ENCODE results near the gene CINP.
"Not testable (repeated sequence)": the region's sequence is repeated elsewhere in the genome, so short reads cannot be mapped to it uniquely, and the experiment has no call there.

Gene CINP

GRCh38 chr14:102353126-102353619 is 9.5 kb downstream of the CINP start:
- DNase-seq: no peak

- no peak for DNase-seq
Observed at GRCh38 chr14:102352213-102352612, 10.5 kb downstream of the CINP start.

GRCh38 chr14:102351593-102351992 is 11.1 kb downstream of the CINP start:
- peak; percentile 7 for DNase-seq

- no peak for DNase-seq
Observed at GRCh38 chr14:102351023-102351422, 11.7 kb downstream of the CINP start.

- DNase-seq: no peak
Observed at GRCh38 chr14:102348376-102348775, 14.3 kb downstream of the CINP start.

GRCh38 chr14:102346645-102347044 is 16.0 kb downstream of the CINP start:
- no peak for DNase-seq

GRCh38 chr14:102345232-102345631 is 17.5 kb downstream of the CINP start:
- DNase-seq: no peak

GRCh38 chr14:102344485-102344884 is 18.2 kb downstream of the CINP start:
- DNase-seq: no peak

GRCh38 chr14:102344084-102344483 is 18.6 kb downstream of the CINP start:
- no peak for DNase-seq

- DNase-seq: no peak
Observed at GRCh38 chr14:102342238-102342637, 20.5 kb downstream of the CINP start.

GRCh38 chr14:102341566-102341965 is 21.1 kb downstream of the CINP start:
- no peak for DNase-seq

GRCh38 chr14:102338724-102339123 is 24.0 kb downstream of the CINP start:
- no peak for DNase-seq

GRCh38 chr14:102335163-102335562 is 27.5 kb downstream of the CINP start:
- no peak for DNase-seq

- DNase-seq: no peak
Observed at GRCh38 chr14:102333795-102334705, 28.6 kb downstream of the CINP start.

- DNase-seq: no peak
Observed at GRCh38 chr14:102333390-102333789, 29.3 kb downstream of the CINP start.

GRCh38 chr14:102330806-102331205 is 31.9 kb downstream of the CINP start:
- no peak for DNase-seq

GRCh38 chr14:102329381-102329780 is 33.3 kb downstream of the CINP start:
- DNase-seq: not testable (repeated sequence)

GRCh38 chr14:102326583-102326982 is 36.1 kb downstream of the CINP start:
- DNase-seq: no peak

- DNase-seq: no peak
Observed at GRCh38 chr14:102325791-102326345, 36.8 kb downstream of the CINP start.

GRCh38 chr14:102323102-102323501 is 39.6 kb downstream of the CINP start:
- peak; percentile 78 for DNase-seq

GRCh38 chr14:102321456-102322422 is 41.0 kb downstream of the CINP start:
- DNase-seq: no peak

- DNase-seq: no peak
Observed at GRCh38 chr14:102320671-102321455, 41.8 kb downstream of the CINP start.
